Measurements from ENCODE around the gene PPP4R4. TPM values are rescaled to one million over a fixed set of nuclear protein-coding genes. Genes with fewer than 3 reads are reported as not detected.

PPP4R4 gene
- total RNA-seq, 1 donor from 2014 or later = not detected

Other genes starting within 250 kb of the PPP4R4 start
- not detected in 2 replicates for gene FAM181A, start 247.0 kb upstream of the PPP4R4 start, total RNA-seq
- gene ASB2, start 197.8 kb upstream of the PPP4R4 start, total RNA-seq = 2.7 and 3.1 TPM in 2 replicates
- not detected in 2 replicates for gene CCDC197, start 177.0 kb upstream of the PPP4R4 start, total RNA-seq
- 0.12 TPM in 1 of 2 replicates, not detected in the other for gene OTUB2, start 148.0 kb upstream of the PPP4R4 start, total RNA-seq
- gene DDX24, start 93.1 kb upstream of the PPP4R4 start, total RNA-seq = 169 and 179 TPM in 2 replicates
- 9.2 and 11.4 TPM in 2 replicates for gene IFI27L1, start 93.0 kb upstream of the PPP4R4 start, total RNA-seq
- 0.64 TPM in 1 of 2 replicates, not detected in the other for gene IFI27, start 63.6 kb upstream of the PPP4R4 start, total RNA-seq
- gene IFI27L2, start 44.7 kb upstream of the PPP4R4 start, total RNA-seq = 37.0 and 37.3 TPM in 2 replicates
- not detected in 2 replicates for gene SERPINA10, start 118.9 kb downstream of the PPP4R4 start, total RNA-seq
- not detected in 2 replicates for gene SERPINA6, start 149.0 kb downstream of the PPP4R4 start, total RNA-seq
- not detected in 2 replicates for gene SERPINA2, start 192.4 kb downstream of the PPP4R4 start, total RNA-seq
- 0.31 TPM in 1 of 2 replicates, not detected in the other for gene SERPINA1, start 214.3 kb downstream of the PPP4R4 start, total RNA-seq

Measured in activated B cell treated with CpG ODN at 0.5 μM for 24 hours (primary cell).